ENCODE data around the gene MYADML2.
"Not testable (repeated sequence)": the region's sequence is repeated elsewhere in the genome, so short reads cannot be mapped to it uniquely, and the experiment has no call there.

MYADML2 gene

DNA sequence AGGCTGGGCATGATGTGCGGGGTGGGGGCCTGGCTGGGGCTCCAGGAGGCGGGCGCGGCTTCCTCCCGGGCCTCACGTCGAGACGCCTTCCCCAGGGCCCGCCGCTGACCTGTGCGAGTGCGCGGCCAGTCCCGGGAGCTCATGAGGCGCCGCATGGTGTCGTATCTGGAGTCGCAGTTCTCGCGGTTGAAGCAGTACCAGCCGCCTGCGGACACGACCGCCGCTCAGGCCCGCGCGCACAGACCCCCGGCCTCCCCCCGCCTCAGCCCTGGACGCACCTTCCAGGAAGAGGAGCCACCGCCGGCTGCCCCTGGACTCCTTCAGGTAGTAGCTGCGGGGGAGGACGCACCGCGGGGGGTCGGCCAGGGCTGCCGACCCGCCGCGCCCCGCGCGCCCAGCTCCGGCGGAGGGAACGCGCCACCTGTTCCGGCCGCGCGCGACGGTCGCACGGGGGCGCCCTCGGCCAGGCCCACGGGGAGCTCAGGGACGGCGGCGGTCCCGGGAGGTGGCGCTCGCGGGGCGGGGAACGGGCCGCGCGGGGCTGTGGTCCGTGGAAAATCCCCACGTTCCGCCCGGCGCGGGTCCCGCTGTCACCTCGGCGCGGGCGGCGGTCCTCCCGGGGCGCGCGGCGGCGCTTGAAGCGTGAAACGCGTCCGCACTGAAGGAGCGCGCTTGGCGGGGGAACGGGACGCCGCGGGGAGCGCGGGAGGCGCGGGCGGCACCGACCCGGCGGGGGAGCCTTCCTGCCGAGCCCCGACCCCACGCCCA lies 12.5 kb upstream of the MYADML2 start:
- peak; percentile 55 to 63 for DNase-seq (ENCODE audit: low read depth in 2 of 2, low spot score in 1 of 2)

DNA sequence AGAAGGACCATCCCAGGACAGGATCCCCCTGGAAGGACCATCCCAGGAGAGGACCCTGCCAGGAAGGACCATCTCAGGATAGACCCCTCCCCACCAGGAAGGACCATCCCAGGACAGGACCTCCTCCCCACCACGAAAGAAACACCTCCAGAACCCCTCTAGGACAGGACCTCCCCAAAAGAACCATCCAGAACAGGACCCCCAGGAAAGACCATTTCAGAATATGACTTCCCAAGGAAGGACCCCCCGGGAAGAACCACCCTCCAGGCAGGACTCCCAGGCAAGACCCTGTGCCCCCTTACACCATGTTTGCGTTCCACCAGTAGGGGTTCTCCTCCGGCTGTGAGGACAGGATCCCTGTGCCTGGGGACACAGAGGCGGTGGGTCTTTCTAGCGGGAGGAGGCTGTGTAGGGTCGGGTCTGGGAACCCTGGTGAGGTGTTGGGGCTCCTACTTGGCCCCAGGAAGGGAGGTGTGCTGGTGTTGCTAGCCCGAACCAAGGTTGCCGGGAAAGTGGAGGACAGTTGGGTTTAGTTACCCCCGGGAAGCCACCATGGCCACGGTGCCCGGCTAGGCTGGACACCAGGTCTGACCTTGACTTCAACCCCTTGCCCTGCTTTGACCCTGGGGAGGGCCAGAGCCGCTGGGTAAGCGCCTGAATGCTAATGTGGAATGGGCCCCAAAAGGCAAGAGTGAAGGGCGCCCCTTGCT lies 11.8 kb upstream of the MYADML2 start:
- no peak for DNase-seq (ENCODE audit: low read depth in 2 of 2, low spot score in 1 of 2)

DNA sequence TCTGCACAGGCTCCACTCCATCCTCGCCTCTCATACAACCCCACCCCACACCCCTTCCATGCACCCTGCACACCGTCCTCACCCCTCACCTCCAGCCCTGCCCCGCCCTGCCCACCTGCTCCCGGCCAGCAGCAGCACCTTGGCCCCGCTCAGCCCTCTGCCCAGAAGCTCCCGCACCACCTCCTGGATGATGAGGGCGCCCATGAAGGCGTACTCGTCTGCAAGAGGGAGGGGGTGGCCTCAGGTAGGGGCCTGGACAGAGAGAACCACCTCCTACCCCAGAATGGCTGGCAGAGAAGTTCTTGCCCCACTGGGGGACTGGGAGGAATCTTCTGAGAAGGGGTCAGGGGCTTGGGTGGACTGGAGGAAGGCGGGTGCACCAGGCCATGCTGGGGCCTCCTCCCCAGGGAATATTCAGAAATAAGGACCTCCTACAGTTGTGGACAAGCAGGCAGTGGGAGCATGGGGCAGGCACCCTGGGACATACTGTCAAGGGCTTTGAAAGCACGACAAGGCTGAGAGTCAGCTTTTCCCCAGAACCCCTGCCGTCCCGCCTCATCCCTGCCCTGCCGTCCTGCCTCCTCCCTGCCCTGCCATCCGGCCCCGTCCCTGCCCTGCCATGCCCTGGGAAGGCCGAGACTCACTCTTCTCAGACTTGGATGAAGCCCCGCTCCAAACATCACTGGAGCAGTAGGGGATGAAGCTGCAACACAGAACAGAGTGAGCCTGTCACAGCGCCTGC lies 10.8 kb upstream of the MYADML2 start:
- DNase-seq (ENCODE audit: low read depth in 2 of 2, low spot score in 1 of 2): no peak

DNA sequence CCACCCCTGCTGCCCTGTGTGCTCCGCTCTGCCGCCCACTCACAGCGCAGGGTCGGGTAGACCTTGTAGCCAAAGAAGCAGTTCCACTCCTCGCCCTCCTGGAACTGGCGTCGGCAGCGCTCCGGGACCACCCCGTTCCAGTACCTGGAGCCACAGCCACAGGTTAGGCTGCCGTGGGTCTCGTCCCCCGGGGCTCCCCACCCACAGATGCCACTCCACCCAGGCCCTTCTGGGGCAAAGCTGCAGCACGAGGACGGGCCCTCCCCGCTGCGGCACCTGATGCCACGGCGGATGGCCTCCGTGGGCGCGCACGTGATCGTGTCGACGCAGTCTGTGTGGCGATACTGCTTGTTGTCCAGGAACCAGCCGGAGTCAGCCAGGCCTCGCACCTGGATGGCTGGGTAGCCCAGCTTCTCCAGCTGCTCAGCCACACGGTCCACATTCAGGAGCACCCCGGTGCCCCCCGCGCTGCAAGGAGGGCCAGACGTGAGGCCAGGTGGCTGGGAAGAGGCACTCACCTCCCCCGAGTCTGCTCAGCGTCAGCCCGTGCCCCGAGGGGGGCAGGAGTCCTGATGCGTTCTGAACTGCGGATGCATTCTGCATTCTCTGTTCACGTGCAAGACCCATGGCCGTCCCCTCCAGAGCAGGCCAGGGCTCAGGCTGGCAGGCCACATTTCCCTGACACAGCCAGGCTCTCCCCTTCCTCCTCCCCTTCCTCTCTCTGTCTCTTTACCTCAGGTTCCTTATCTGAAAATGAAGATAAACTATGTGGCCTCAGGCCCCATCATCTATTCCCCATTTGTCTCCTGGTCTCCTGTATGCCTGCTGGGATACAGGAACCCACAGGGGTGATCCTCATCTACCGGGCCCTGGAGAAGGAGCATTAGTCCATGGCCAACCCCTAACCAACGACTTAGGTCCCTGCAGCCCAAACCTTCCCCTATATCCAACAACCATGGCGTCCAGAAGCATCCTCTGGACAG lies 9.9 kb upstream of the MYADML2 start:
- DNase-seq (ENCODE audit: low read depth in 2 of 2, low spot score in 1 of 2): no peak

DNA sequence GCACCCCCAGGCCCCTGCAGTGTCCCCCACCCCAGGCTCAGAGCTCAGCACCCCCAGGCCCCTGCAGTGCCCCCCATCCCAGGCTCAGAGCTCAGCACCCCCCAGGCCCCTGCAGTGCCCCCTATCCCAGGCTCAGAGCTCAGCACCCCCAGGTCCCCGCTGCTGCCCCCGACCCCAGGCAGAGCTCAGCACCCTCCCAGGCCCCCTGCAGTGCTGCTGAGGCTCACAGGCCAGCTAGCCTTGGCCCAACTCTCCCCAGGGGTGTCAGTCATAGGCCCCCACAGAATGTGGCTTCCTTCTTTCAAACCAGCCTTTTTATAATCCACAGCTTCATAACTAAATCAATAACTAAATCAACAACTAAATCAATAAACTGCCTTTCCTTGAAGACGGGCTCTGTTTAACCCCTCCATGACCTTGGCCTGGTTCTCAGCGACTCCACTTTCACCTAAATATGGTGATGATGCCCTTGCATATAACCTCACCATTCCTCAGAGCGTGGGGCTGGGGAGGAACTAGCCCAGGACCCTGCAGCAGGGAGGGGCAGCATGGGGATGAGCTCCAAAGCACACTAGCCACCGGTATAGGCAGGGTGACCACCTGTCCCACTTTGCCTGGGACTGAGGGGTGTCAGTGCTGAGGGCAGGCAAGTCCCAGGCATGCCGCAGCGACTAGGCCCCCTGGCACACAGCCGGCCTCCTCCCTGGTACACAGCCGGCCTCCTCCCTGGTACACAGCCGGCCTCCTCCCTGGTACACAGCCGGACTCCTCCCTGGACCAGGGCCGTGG lies 8.9 kb upstream of the MYADML2 start:
- no peak for DNase-seq (ENCODE audit: low read depth in 2 of 2, low spot score in 1 of 2)

DNA sequence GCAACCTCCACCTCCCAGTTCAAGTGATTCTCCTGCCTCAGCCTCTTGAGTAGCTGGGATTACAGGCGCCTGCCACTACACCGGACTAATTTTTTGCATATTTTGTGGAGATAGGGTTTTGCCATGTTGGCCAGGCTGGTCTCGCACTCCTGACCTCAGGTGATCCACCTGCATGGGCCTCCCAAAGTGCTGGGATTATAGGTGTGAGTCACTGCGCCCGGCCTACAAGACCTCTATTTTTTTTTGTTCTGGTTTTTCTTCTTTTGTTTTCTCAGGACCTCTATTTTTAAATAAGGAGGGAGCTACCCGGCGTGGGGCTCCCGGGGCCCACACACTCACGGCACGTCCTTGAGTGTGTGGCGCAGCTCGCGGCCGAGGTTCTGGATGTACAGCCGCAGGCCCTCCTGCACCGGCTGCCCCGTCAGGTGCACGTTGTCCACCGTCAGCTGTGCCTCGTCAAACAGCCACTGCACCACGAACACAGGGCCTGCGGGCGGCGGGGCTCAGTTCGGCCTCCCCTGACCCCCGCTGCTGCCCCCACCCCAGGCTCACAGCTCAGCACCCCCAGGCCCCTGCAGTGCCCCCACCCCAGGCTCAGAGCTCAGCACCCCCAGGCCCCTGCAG lies 8.1 kb upstream of the MYADML2 start:
- DNase-seq (ENCODE audit: low read depth in 2 of 2, low spot score in 1 of 2): no peak

DNA sequence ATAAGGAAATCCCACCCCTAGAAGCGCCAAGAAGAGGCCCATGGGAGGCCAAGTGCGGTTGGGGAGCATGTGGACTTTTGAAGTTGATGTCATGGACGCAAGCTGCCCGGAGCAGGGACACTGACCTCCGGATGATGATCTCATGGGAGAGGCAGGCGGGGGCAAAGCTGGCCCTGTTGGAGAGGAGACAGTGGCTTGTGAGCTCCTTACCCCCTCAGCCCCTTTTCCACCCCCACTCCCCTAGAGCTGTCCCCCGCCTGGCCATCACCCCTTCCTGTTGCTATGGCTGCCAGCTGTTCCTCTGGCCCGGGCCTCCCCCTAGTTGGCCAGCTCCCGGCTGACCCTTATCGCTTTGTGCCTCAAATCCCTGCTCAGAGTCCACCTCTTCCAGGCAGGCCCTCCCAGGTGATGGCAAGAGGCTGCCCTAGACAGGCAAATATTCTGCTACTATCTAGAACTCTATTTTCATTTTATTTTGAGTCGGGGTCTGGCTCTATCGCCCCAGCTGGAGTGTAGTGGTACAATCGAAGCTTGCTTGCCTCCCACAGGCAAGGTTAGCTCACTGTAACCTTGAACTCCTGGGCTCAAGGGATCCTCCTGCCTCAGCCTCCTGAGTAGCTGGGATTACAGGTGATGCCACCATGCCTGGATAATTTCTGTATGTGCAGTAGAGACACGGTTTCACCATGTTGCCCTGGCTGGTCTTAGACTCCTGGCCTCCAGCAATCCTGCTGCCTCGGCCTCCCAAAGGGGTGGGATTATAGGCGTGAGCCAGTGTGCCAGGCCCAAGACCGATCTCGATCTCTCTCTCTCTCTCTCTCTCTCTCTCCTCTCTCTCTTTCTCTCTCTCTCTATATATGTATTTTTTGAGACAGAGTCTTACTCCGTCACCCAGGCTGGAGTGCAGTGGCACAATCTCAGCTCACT lies 7.4 kb upstream of the MYADML2 start:
- DNase-seq (ENCODE audit: low read depth in 2 of 2, low spot score in 1 of 2): no peak

DNA sequence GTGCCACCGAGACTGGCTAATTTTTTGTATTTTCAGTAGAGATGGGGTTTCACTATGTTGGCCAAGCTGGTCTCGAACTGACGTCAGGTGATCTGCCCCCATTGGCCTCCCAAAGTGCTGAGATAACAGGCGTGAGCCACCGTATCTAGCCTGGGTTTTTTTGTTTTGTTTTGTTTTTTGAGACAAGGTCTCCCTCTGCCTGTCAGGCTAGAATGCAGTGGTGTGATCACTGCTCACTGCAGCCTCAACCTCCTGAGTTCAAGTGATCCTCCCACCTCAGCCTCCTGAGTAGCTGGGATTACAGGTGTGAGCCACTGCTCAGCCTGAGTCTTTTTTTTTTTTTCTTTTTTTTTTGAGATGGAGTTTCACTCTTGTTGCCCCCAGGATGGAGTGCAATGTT lies 6.4 kb upstream of the MYADML2 start:
- not testable (repeated sequence) for DNase-seq (ENCODE audit: low read depth in 2 of 2, low spot score in 1 of 2)

DNA sequence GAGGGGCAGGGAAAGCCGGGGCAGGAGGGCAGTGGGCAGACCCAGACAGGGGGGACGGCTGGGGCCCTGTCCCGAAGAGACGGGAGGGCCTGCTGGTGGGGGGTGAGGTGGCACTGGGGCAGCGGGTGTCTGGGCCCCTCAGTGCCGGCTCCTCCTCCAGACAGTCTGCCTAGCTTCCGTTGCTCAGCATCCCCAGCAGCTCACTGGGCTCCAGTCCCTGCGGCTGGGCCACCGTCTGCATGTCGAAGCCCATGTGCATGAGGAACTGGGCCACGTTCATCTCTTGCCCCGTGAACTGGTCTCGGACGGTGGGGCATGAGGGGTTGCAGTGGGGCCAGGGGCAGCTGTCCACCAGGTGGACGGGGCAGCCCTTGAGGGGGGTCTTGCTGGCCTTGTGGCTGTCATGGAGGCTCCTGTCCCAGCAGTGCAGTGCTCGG lies 5.8 kb upstream of the MYADML2 start:
- no peak for DNase-seq (ENCODE audit: low read depth in 2 of 2, low spot score in 1 of 2)

DNA sequence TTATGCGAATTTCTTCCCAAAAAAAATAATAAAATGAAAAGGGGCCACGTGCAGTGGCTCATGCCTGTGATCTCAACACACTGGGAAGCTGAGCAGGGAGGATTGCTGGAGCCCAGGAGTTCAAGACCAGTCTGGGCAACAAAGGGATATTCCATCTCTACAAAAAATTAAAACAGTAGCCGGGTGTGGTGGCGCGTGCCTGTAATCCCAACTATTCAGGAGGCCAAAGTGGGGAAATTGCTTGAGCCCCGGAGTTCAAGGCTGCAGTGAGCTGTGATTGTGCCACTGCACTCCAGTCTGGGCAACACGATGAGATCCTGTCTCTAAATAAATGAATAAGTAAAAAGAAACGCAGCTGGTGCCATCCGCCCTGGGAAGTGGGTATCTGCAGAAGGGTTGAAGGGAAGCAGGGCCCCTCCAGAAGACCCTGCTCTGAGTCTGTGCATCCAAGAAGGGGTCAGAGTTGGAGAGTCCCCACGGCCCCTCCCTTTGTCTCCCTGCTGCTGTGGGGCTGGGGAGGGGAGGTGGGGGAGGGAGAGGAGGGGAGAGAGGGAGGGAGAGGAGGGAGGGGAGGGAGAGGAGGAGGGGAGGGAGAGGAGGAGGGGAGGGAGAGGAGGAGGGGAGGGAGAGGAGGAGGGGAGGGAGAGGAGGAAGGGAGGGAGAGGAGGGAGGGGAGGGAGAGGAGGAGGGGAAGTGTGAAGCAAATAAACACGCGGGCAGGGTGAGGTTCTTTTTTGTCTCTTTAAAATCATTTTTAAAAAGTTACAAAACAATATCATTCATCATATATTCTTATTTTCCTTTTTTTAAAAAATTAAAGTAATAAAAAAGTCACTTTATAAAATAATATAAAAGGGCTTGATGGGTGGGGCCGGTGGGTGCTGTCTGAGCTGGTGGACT lies 5.0 kb upstream of the MYADML2 start:
- no peak for DNase-seq (ENCODE audit: low read depth in 2 of 2, low spot score in 1 of 2)

DNA sequence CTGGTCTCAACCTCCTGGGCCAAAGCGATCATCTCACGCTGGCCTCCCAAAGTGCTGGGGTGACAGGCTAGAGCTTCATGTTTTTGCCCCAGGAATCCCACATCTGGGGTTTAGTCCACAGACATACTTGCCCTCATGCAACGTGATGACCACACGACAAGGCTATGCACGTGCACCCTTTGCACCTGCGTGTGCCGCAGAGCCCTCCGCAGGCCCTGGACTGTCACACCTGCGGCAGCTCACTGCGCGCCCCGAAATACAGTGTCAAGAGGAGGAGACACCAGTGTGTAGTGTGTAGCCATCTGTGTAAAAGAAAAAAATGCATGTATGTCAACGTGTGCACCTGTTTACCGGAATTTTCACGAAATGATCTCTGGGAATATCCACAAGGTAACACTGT lies 3.5 kb upstream of the MYADML2 start:
- DNase-seq (ENCODE audit: low read depth in 2 of 2, low spot score in 1 of 2): no peak

DNA sequence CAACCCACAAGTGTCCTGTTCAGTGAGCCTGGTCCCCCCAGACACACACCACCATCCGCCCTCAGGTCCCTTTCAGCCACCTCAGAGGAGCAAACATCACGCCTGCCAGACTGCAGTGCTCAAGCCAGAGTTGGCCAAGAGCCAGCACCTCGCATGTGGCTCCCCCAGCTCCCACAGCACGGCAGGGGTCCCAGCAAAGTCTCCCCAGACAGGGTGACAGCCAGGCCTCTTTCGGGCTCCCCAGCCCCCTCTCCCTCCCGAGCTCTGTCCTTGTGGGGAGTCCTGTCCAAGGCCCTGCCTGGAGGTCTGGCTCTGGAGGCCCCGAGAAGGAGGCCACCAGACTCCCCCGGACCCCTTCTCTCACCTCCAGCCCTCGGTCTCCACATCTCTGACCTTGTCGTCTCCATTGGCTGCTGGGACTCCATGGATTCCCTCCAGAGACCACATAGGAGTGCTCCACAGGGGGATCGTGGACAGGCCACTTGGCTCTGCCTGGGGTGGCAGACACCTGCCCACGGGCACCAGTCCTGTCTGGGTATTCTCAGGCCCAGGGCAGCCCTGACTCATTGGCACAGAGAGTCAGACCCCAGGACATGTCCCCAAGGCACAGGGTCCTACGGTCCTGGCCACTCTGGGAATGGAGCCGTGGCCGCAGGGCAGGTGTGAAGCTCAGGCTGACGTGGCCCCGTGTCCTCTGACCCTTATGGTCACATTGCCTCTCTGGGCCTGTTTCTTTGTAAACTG lies 1.8 kb upstream of the MYADML2 start:
- DNase-seq (ENCODE audit: low read depth in 2 of 2, low spot score in 1 of 2): no peak

DNA sequence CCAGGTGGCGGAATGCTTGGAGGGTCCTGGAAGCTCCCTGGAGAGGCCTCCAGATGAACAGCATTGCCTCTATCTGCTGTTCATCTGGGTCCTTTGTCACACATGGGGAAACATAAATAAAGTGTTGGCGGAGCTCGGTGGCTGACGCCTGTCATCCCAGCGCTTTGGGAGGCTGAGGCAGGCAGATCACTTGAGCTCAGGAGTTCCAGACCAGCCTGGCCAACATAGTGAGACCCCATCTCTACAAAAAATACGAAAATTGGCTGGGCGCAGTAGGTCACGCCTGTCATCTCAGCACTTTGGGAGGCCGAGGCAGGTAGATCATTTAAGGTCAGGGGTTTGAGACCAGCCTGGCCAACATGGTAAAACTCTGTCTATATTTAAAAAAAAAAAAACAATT lies 2.2 kb downstream of the MYADML2 start:
- no peak for DNase-seq (ENCODE audit: low read depth in 2 of 2, low spot score in 1 of 2)

DNA sequence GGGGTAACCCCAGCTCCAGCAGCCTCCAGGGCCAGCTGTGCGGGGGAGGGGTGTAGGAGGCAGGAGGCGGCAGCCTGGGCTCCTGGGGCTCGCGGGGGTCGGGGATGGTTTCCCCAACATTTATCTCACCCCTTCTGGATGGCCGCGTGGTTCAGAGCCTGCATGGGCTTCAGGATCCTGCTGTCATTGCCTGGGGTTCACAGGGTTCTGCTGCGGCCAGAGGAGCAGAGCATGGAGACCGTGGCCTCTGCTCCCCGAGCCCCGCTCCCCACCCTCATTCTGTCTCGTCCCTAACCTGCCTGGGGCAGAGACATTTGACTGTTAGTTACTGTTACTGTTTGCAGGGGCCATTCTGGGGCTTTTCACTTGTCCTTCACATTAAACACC lies 4.9 kb downstream of the MYADML2 start:
- DNase-seq (ENCODE audit: low read depth in 2 of 2, low spot score in 1 of 2): no peak

DNA sequence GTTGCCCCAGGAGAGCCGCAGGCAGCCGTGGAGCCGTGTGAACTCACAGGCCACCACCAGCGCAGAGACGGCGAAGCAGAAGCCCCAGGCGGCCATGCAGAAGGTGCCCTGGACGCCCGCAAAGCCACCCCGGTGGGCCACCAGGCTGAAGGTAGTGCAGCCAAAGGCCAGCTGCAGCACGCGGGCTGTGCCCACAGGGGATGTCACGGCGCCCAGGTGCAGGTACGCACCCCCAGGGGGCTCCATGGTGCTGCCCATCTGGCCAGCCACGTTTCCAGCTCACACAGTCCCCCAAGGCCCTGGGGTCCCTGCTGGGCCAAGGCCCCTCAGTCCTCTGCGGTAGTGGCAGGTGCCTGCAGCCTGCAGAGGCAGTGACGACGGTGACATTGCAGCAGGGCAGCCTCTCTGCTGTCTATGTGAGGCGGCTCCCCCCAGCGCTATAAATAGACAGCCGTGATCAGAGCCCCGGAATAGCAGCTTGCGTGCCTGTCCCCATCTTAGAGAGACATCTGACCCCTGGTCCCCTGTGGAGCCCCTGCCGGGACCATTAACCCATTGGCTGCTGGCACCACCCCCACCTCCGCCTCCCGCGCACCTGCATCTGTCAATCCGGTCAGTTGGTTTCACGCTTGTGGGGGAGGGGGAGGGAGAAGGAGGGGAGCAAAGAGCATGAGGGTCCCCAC lies 5.4 kb downstream of the MYADML2 start:
- no peak for DNase-seq (ENCODE audit: low read depth in 2 of 2, low spot score in 1 of 2)

All from stimulated activated CD8-positive, alpha-beta memory T cell treated with anti-CD3 and anti-CD28 coated beads, Interleukin-4, amount 100 ng/mL, for 4 hours (primary cell).